ENCODE data around the gene FGF1.

The FGF1 gene

GRCh38 chr5:142688281-142688989 lies 2.5 kb upstream of the FGF1 start:
- DNase-seq (ENCODE audit: insufficient read length, low spot score) (no peak), FAIRE-seq (no peak)
- TF ChIP-seq, protein P1, sequence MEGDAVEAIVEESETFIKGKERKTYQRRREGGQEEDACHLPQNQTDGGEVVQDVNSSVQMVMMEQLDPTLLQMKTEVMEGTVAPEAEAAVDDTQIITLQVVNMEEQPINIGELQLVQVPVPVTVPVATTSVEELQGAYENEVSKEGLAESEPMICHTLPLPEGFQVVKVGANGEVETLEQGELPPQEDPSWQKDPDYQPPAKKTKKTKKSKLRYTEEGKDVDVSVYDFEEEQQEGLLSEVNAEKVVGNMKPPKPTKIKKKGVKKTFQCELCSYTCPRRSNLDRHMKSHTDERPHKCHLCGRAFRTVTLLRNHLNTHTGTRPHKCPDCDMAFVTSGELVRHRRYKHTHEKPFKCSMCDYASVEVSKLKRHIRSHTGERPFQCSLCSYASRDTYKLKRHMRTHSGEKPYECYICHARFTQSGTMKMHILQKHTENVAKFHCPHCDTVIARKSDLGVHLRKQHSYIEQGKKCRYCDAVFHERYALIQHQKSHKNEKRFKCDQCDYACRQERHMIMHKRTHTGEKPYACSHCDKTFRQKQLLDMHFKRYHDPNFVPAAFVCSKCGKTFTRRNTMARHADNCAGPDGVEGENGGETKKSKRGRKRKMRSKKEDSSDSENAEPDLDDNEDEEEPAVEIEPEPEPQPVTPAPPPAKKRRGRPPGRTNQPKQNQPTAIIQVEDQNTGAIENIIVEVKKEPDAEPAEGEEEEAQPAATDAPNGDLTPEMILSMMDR (IDR thresholded peaks at IDR 0.05; ENCODE audit: insufficient read depth, missing control alignments), result no peak

DNA sequence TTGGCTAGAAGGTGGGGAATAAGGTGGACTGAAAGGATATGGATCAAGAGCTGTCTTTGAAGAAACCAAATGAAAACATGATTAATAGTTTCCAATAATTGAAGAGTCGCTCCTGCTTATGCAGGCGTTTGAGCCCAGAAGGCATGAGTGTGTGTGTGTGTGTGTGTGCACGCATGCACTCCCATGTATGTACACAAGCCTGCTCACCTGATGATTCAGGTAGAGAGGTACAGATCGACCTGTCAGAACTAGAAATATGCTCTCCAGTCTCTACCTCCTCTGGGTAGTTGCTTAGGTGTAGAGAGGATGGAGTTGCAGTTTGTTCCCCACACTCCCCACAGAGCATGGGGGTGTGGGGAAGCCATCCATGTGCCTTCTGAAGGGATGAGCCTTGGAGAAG lies 1.1 kb upstream of the FGF1 start:
- DNase-seq (ENCODE audit: insufficient read length, low spot score) (no peak), FAIRE-seq (no peak)
- TF ChIP-seq, protein P1 (IDR thresholded peaks at IDR 0.05; ENCODE audit: insufficient read depth, missing control alignments), result no peak

- DNase-seq (ENCODE audit: insufficient read length, low spot score) (no peak), FAIRE-seq (no peak)
- TF ChIP-seq, protein P1 (IDR thresholded peaks at IDR 0.05; ENCODE audit: insufficient read depth, missing control alignments), result no peak
Measured at GRCh38 chr5:142686210-142686734, 382 bp upstream of the FGF1 start.

- TF ChIP-seq, protein P1 (IDR thresholded peaks at IDR 0.05; ENCODE audit: insufficient read depth, missing control alignments), result no peak
- DNase-seq (ENCODE audit: insufficient read length, low spot score) (no peak), FAIRE-seq (no peak)
Measured at GRCh38 chr5:142684508-142685041, 1.3 kb downstream of the FGF1 start.

- DNase-seq (ENCODE audit: insufficient read length, low spot score) (no peak), FAIRE-seq (no peak)
- TF ChIP-seq, protein P1 (IDR thresholded peaks at IDR 0.05; ENCODE audit: insufficient read depth, missing control alignments), result no peak
Measured at GRCh38 chr5:142683881-142684505, 1.9 kb downstream of the FGF1 start.

GRCh38 chr5:142683116-142683515 lies 2.8 kb downstream of the FGF1 start:
- TF ChIP-seq, protein P1 (IDR thresholded peaks at IDR 0.05; ENCODE audit: insufficient read depth, missing control alignments), result no peak
- no peak for FAIRE-seq
- no peak for DNase-seq (ENCODE audit: insufficient read length, low spot score)

Data from D721Med (cell line).